GM21619 (cell line): ENCODE results near the gene MUCL1.

Experiments used
- ATAC-seq: cut with Tn5 transposase; IDR thresholded peaks from one replicate; pipeline ENCODE4 v1.9.1; 2021; ENCODE audit not compliant: unreplicated experiment

MUCL1 gene

DNA sequence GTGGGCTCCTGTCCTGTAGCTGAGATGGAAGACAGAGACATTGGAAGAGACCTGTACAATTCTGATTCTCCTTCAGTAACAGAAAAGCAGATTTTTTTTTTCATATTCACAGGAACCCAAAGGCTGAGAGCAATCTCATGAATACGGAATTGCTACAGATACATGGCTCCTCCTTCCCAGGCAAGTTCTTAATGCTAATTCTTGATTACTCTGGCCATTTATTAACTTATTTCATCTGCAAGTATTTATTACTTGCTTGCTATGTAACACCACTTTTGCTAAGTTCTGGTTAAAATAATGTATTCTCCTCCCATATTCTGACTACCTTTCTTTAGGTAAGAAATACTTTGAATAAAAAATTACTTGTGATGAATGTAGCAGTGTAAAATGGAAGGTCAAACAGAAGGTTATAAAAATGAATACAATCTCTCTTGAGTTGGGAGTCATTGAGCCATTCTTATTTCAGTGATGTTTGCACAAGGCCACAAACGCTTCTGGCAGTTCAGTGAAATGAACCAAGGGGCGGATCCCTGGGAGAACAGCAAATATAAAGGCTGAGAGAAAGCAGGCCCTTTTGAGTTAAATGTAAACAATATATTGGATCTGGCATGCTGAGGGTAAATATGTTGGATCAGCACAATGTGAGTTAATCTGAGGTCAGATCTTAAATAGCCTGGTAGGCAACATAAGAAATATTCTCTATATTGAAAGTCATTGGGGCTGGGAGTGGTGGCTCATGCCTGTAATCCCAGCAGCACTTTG is 37.6 kb downstream of the MUCL1 start:
- ATAC-seq: no peak
